Testis (tissue), 3 donors: ENCODE measurements around the gene DTNB. TPM values are rescaled to one million over a fixed set of nuclear protein-coding genes. Genes with fewer than 3 reads are reported as not detected.

ENCODE experiments used
- DNase-seq: peaks from one replicate; pipeline ENCODE4 v3.0.0-alpha.2; 2019
- H3K27ac ChIP-seq, 2 donors: fragments of 200-600 bp; sonication (generic); one replicate each; pipeline ENCODE4 v1.5.1; 2019
- H3K27me3 ChIP-seq: fragments of 200-600 bp; sonication (generic); one replicate; pipeline ENCODE4 v1.5.1; 2019
- H3K36me3 ChIP-seq: fragments of 200-600 bp; sonication (generic); one replicate; pipeline ENCODE4 v1.5.1; 2017; ENCODE audit warnings: low read depth; ENCODE audit errors: missing control alignments
- H3K4me1 ChIP-seq: fragments of 200-600 bp; sonication (generic); one replicate; pipeline ENCODE4 v1.5.1; 2019
- H3K4me3 ChIP-seq, 2 donors: fragments of 200-600 bp; sonication (generic); one replicate each; pipeline ENCODE4 v1.5.1; 2017 to 2019
- H3K9me3 ChIP-seq: fragments of 200-600 bp; sonication (generic); one replicate; pipeline ENCODE4 v1.5.1; 2017
- POLR2A ChIP-seq: fragments of 450-650 bp; IDR thresholded peaks from one replicate; pipeline ENCODE4 v1.6.1; 2017; ENCODE audit warnings: antibody characterized with exemption, mild to moderate bottlenecking, moderate library complexity
- WGBS, 2 donors: methylation state at CpG; one replicate each; pipeline ENCODE4 v1.1.5; 2018; 5-methylcytosine and 5-hydroxymethylcytosine counted together
- intact Hi-C: fragments of 100-400 bp; cut with DNase I; formaldehyde crosslinking; loops from one replicate; pipeline ENCODE4 v1.15.1; 2023; ENCODE audit warnings: low total_unique reads
- polyA plus RNA-seq: library from polyadenylated mRNA; stranded (reverse); fragments of 350-450 nt; fragmentation: Illumina TruSeq; extraction: RNeasy Lipid Tissue Mini Kit (QIAGEN cat#74804); gene quantifications from one replicate; pipeline ENCODE4 v1.2.3, GENCODE V29; 2014; ENCODE audit warnings: low read depth, low replicate concordance; ENCODE audit not compliant: insufficient read depth
- total RNA-seq, 2 donors: library from RNA; depleted of rRNA; stranded (reverse); fragments of >200 nt; gene quantifications; one replicate each; pipeline ENCODE4 v1.2.3, GENCODE V29; 2016
- TF ChIP-seq, protein P1 (sequence below), 3 experiments: fragments of 450-650 bp in 2 of 3; fragments of 200-600 bp in 1 of 3; sonication (generic) in 1 of 3; IDR thresholded peaks; one replicate each; pipeline ENCODE4 v1.5.1; 2016 to 2019; ENCODE audit warnings: antibody characterized with exemption in 3 of 3, mild to moderate bottlenecking in 2 of 3, moderate library complexity in 1 of 3

The DTNB gene
- total and polyA plus RNA-seq, 3 donors from 2014 or later, result 21.9 to 47.3 (median 45.1) TPM

- intact Hi-C loops, result no loop called here
- 84 to 97% methylated on average over 8 of the region's 8 CpGs for WGBS, 2 donors
- no peak overlapping the region for H3K4me3 ChIP-seq
- no peak for TF ChIP-seq POLR2A
- TF ChIP-seq, protein P1, sequence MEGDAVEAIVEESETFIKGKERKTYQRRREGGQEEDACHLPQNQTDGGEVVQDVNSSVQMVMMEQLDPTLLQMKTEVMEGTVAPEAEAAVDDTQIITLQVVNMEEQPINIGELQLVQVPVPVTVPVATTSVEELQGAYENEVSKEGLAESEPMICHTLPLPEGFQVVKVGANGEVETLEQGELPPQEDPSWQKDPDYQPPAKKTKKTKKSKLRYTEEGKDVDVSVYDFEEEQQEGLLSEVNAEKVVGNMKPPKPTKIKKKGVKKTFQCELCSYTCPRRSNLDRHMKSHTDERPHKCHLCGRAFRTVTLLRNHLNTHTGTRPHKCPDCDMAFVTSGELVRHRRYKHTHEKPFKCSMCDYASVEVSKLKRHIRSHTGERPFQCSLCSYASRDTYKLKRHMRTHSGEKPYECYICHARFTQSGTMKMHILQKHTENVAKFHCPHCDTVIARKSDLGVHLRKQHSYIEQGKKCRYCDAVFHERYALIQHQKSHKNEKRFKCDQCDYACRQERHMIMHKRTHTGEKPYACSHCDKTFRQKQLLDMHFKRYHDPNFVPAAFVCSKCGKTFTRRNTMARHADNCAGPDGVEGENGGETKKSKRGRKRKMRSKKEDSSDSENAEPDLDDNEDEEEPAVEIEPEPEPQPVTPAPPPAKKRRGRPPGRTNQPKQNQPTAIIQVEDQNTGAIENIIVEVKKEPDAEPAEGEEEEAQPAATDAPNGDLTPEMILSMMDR (IDR thresholded peaks at IDR 0.05), result no peak
- H3K27me3 ChIP-seq, result no peaks in the 10 kb centered on the region
- no peak overlapping the region for H3K27ac ChIP-seq
- no peak for DNase-seq
- H3K36me3 ChIP-seq, result no peaks in the 10 kb centered on the region
- peaks cover under 1% of the 10 kb centered on the region for H3K4me1 ChIP-seq
- no peaks in the 10 kb centered on the region for H3K9me3 ChIP-seq
These were observed 287.5 kb downstream of the DTNB start for GRCh38 chr2:25385910-25386309.

DNA sequence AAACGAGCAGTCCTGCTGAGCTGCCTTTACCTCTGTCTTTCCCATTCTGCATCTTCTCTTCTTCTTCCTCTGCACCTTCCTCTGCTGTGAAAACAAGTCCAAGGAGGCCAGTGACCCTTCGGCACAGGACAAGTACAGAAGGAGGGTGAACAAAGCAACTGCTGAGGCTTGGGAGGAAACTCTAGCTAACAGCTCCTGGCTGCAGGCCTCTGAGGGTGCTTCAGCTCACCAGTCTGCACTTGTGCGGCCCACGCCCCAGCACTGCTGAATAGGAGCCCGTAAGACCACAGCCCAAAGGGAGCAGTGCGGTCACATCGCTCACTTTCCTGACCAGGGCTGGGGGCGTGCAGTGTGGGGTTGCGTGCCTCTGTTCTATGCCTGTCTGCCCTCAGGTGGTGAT lies 289.6 kb downstream of the DTNB start:
- Histone ChIP-seq H3K9me3 (no peaks in the 10 kb centered on the region), H3K27me3 (no peaks in the 10 kb centered on the region), H3K27ac (no peak overlapping the region), H3K4me1 (peaks cover 4% of the 10 kb centered on the region), H3K36me3 (no peaks in the 10 kb centered on the region), H3K4me3 (no peak overlapping the region)
- DNase-seq, result peak; percentile 11
- intact Hi-C loops, result no loop called here
- WGBS, 2 donors, result 95 to 100% methylated on average over 9 of the region's 9 CpGs
- no peak for TF ChIP-seq POLR2A
- TF ChIP-seq, protein P1 (IDR thresholded peaks at IDR 0.05), result no peak

DNA sequence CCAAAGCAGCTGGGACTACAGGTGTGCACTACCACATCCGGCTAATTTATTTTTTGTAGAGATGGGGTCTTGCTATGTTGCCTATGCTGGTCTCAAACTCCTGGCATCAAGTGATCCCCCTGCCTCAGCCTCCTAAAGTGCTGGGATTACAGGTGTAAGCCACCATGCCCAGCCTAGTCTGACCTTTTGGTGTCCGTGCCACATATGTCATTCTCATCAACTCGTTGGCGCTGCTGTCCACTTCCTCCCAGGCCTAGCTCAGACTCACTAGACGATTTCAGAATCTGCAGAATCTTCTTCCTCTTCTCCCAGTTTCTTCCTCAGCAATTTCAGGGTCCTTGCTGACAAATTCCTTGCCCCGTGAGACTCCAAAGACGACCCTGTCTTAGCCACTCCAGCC lies 291.9 kb downstream of the DTNB start:
- Histone ChIP-seq H3K4me1 (peaks cover 13% of the 10 kb centered on the region), H3K27ac (no peak overlapping the region), H3K27me3 (no peaks in the 10 kb centered on the region), H3K4me3 (no peak overlapping the region), H3K9me3 (no peaks in the 10 kb centered on the region), H3K36me3 (no peaks in the 10 kb centered on the region)
- WGBS, 2 donors, result 89 to 91% methylated on average over 7 of the region's 7 CpGs
- TF ChIP-seq POLR2A, result no peak
- TF ChIP-seq, protein P1 (IDR thresholded peaks at IDR 0.05), result no peak
- DNase-seq, result peak; percentile 12
- intact Hi-C loops, result no loop called here

DNA sequence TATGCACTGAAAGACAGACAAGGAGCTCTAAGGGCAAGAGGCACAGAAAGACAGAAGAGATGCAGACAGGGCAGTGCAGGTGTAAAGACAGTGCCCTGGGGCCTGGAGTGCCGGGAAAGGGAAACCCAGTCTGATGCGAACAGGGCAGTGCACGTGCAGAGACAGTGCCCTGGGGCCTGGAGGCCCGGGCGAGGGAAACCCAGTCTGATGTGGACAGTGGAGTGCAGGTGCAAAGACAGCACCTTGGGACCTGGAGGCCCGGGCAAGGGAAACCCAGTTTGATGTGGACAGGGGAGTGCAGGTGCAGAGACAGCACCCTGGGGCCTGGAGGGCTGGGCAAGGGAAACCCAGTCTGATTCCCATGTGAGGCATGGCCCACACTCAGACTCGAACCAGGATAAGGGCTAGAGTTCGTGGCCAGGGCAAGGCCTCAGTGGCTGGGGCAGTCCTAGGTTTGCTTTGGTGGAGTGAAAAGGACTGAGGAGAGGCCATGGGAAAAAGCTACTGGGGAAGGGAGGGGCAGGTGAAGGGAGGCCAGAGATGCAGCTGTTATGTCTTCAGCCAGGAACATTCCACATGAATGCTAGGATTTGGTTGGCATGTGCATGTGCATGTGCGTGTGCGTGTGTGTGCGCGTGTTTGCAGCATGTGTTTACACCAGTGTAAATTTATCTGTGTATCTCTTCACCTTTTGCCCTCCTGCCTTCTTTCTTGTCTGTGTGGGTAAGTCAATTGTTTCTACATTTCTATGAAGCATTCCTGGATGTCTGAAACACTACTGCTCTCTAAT lies 292.6 kb downstream of the DTNB start:
- 73 to 83% methylated on average over 12 of the region's 12 CpGs for WGBS, 2 donors
- peaks cover 19% of the 10 kb centered on the region for H3K4me1 ChIP-seq
- no peaks in the 10 kb centered on the region for H3K36me3 ChIP-seq
- peak; percentile 45 for DNase-seq
- TF ChIP-seq, protein P1 (IDR thresholded peaks at IDR 0.05), result no peak
- no peak for TF ChIP-seq POLR2A
- intact Hi-C loops, result no loop called here
- no peaks in the 10 kb centered on the region for H3K9me3 ChIP-seq
- no peaks in the 10 kb centered on the region for H3K27me3 ChIP-seq
- no peak overlapping the region for H3K27ac ChIP-seq
- no peak overlapping the region for H3K4me3 ChIP-seq

DNA sequence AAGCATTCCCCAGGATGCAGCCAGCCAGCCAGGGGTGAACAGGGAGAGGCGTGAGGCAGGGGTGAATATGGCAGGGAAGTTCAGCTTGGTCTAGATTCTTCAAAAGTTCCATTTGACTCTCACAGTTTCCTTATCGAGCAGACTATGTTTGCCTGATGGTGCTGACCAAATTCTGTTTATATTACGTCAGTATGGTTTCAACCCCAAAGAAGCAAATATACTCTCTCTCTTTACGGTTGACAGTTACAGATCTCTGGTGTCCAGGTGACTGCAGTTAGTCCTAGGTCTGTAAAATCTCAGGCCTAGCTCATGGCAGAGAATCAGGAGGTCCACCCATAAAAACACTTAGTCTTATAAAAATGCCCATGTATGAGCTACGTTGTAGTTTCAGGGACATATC lies 293.4 kb downstream of the DTNB start:
- H3K27ac ChIP-seq, result no peak overlapping the region
- H3K27me3 ChIP-seq, result no peaks in the 10 kb centered on the region
- peaks cover 19% of the 10 kb centered on the region for H3K4me1 ChIP-seq
- 95 to 98% methylated on average over 5 of the region's 5 CpGs for WGBS, 2 donors
- DNase-seq, result no peak
- no peaks in the 10 kb centered on the region for H3K36me3 ChIP-seq
- intact Hi-C loops, result no loop called here
- no peaks in the 10 kb centered on the region for H3K9me3 ChIP-seq
- no peak overlapping the region for H3K4me3 ChIP-seq
- no peak for TF ChIP-seq POLR2A
- TF ChIP-seq, protein P1 (IDR thresholded peaks at IDR 0.05), result no peak
